ENCODE measurements around the gene SCAMP1. TPM values are rescaled to one million over a fixed set of nuclear protein-coding genes. Genes with fewer than 3 reads are reported as not detected.
A peak's percentile ranks its signal among the peaks of the same experiment; 100 is the strongest.

The SCAMP1 gene
- total RNA-seq, 1 experiment from 2014 or later = 43.8 TPM

GRCh38 chr5:78503958-78504653, 143.7 kb downstream of the SCAMP1 start:
- Mint-ChIP-seq H3K27ac (peak overlapping the region; percentile 23; the same call in 1 of the 2 replicates), H3K4me3 (no peak overlapping the region), H3K9me3 (no peaks in the 10 kb centered on the region), H3K27me3 (ENCODE audit: low read depth) (no peaks in the 10 kb centered on the region), H3K36me3 (no peaks in the 10 kb centered on the region), H3K4me1 (peaks cover 75% of the 10 kb centered on the region)
- no peak for TF ChIP-seq OVOL2 (CRISPR knock-in tag; IDR thresholded peaks at IDR 0.05; ENCODE audit: borderline replicate concordance)
- no peak for TF ChIP-seq GRHL2 (CRISPR knock-in tag; IDR thresholded peaks at IDR 0.05; ENCODE audit: insufficient replicate concordance, severe bottlenecking)
- TF ChIP-seq, protein P1, sequence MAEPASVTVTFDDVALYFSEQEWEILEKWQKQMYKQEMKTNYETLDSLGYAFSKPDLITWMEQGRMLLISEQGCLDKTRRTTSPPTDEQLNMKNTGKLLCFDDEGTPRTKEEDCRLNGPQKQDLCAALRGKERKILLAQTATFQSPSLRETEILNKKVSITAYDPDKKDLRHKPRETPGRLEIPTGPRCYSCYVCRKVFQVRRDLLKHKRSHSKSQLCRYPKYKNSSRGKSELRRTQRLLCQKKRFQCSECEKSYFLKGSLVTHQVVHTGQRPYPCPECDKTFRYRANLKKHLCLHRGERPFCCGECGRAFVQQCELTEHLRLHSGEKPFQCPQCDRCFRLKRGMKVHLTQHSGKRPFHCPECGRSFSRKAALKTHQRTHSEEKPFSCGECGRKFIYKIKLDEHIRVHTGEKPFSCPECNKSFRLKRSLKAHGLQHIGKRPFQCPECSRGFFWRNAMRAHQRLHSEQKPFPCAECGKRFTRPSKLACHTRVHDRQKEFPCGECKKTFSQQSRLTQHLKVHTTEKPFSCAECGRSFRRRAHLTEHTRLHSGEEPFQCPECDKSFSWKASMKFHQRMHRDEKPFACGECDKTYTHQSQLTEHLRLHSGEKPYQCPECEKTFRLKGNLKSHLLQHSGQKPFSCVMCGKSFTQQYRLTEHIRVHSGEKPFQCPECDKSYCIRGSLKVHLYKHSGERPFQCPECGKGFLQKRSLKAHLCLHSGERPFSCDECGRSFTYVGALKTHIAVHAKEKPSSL (CRISPR knock-in tag; conservative IDR thresholded peaks at IDR 0.05) = no peak
- no peak for TF ChIP-seq MXD4 (CRISPR knock-in tag; IDR thresholded peaks at IDR 0.05; ENCODE audit: borderline replicate concordance)
- TF ChIP-seq, protein P2, sequence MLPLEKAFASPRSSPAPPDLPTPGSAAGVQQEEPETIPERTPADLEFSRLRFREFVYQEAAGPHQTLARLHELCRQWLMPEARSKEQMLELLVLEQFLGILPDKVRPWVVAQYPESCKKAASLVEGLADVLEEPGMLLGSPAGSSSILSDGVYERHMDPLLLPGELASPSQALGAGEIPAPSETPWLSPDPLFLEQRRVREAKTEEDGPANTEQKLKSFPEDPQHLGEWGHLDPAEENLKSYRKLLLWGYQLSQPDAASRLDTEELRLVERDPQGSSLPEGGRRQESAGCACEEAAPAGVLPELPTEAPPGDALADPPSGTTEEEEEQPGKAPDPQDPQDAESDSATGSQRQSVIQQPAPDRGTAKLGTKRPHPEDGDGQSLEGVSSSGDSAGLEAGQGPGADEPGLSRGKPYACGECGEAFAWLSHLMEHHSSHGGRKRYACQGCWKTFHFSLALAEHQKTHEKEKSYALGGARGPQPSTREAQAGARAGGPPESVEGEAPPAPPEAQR (CRISPR knock-in tag; IDR thresholded peaks at IDR 0.05) = no peak
- TF ChIP-seq, protein P3, sequence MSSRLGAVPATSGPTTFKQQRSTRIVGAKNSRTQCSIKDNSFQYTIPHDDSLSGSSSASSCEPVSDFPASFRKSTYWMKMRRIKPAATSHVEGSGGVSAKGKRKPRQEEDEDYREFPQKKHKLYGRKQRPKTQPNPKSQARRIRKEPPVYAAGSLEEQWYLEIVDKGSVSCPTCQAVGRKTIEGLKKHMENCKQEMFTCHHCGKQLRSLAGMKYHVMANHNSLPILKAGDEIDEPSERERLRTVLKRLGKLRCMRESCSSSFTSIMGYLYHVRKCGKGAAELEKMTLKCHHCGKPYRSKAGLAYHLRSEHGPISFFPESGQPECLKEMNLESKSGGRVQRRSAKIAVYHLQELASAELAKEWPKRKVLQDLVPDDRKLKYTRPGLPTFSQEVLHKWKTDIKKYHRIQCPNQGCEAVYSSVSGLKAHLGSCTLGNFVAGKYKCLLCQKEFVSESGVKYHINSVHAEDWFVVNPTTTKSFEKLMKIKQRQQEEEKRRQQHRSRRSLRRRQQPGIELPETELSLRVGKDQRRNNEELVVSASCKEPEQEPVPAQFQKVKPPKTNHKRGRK (CRISPR knock-in tag; IDR thresholded peaks at IDR 0.05; ENCODE audit: borderline replicate concordance) = no peak
- no peak for TF ChIP-seq CBFB (CRISPR knock-in tag; IDR thresholded peaks at IDR 0.05; ENCODE audit: low read depth)
- TF ChIP-seq ZNF121 (CRISPR knock-in tag; IDR thresholded peaks at IDR 0.05) = no peak
- TF ChIP-seq ZNF317 (CRISPR knock-in tag; IDR thresholded peaks at IDR 0.05; ENCODE audit: borderline replicate concordance, low read depth) = no peak
- no peak for TF ChIP-seq ETV6 (CRISPR knock-in tag; IDR thresholded peaks at IDR 0.05)
- TF ChIP-seq ATF2 (CRISPR knock-in tag; IDR thresholded peaks at IDR 0.05; ENCODE audit: borderline replicate concordance, low read depth) = no peak
- TF ChIP-seq ZNF219 (CRISPR knock-in tag; IDR thresholded peaks at IDR 0.05; ENCODE audit: borderline replicate concordance) = no peak
- no peak for TF ChIP-seq NR3C1 (CRISPR knock-in tag; conservative IDR thresholded peaks at IDR 0.05; ENCODE audit: low read depth)
- TF ChIP-seq MLX (CRISPR knock-in tag; IDR thresholded peaks at IDR 0.05) = no peak
- TF ChIP-seq CREB1 (CRISPR knock-in tag; IDR thresholded peaks at IDR 0.05) = no peak
- TF ChIP-seq ATF1 (CRISPR knock-in tag; IDR thresholded peaks at IDR 0.05) = no peak
- POLR2A ChIA-PET = interaction anchor here (1.5 kb wide), 1 partner anchor 144 kb away, joined by 3 read pairs; the partner anchor contains the start of gene SCAMP1
- DNase-seq (ENCODE audit: low spot score) (no peak), ATAC-seq (no peak)
- CTCF ChIA-PET = interaction anchor here (1.4 kb wide), 1 partner anchor 29 kb away, joined by 7 read pairs; no protein-coding TSS in a partner anchor

Measured in WTC11 (cell line).